HAP-1 (cell line): Measurements from ENCODE around the gene DCAF10.
"Not testable (repeated sequence)": the region's sequence is repeated elsewhere in the genome, so short reads cannot be mapped to it uniquely, and the experiment has no call there.

Experiments used
- DNase-seq, 2 experiments: peaks; one replicate each; pipeline ENCODE4 v3.0.0-alpha.2; 2016 to 2020; ENCODE audit warnings: low spot score in 2 of 2
- H3K27me3 ChIP-seq: fragments of 250-450 bp; sonication (Bioruptor Pico); 2 replicates; pipeline ENCODE4 v1.5.1; 2020; ENCODE audit warnings: low read depth, mild to moderate bottlenecking, moderate library complexity
- H3K36me3 ChIP-seq: fragments of 250-450 bp; sonication (Bioruptor Pico); replicated peaks from 2 replicates; pipeline ENCODE4 v1.5.1; 2020; ENCODE audit warnings: mild to moderate bottlenecking
- H3K4me1 ChIP-seq: fragments of 250-450 bp; sonication (Bioruptor Pico); 2 replicates; pipeline ENCODE4 v1.5.1; 2020; ENCODE audit warnings: mild to moderate bottlenecking
- H3K4me3 ChIP-seq: fragments of 250-450 bp; sonication (Bioruptor Pico); 2 replicates; pipeline ENCODE4 v1.5.1; 2020; ENCODE audit warnings: mild to moderate bottlenecking, moderate library complexity
- H3K9me3 ChIP-seq: fragments of 250-450 bp; sonication (Bioruptor Pico); 2 replicates; pipeline ENCODE4 v1.5.1; 2020; ENCODE audit warnings: mild to moderate bottlenecking, moderate library complexity
- in situ Hi-C: fragments of 300-500 bp; cut with MboI; formaldehyde crosslinking; loops from 3 replicates; pipeline ENCODE4 v1.14.3; 2020; ENCODE audit warnings: low sequenced_read_pairs, inconsistent platforms, mixed read lengths

DCAF10 gene

DNA sequence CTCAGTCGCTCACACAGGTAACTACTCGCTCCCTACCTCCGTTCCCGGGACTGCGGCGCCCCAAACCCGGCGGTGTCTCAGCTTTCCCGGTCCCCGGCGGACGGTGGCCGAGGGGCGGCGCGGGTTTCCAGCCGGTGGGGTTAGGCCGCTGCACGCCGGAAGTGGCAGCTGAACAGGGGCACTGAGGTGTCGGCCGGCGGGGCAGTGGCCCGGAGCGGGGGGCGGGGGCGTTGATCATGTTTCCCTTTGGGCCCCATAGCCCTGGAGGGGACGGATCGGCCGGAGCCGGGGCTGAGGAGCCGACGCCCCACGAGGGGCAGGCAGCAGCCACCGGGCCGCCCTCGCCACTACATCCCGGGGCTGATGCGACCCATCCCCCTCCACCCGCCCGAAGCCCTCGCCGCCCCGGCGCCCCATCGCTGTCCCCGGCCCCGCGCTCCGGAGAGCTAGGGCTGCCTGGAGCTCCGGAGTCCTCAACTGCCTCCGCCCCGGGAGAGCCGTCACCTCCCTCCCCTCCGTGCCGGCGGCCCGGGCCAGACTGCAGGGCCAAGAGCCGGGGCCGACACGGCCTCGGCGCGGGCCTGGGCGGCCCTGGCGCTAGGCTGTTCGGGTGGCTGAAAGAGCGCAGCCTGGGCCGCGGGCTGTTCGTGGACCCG is at the start of gene DCAF10:
Gene DCAF10 (plus strand): TSS at position 167 of the 656 bp plus-strand sequence. CDS start 70 bp downstream, at position 237.
- Histone ChIP-seq H3K4me1 (peaks cover 12% of the 10 kb centered on the region), H3K27me3 (no peaks in the 10 kb centered on the region), H3K9me3 (no peaks in the 10 kb centered on the region), H3K36me3 (no peaks in the 10 kb centered on the region), H3K4me3 (peak within 1 kb of the TSS; percentile 64)
- DNase-seq: peak; percentile 60 to 93
- in situ Hi-C loops: no loop called here

DNA sequence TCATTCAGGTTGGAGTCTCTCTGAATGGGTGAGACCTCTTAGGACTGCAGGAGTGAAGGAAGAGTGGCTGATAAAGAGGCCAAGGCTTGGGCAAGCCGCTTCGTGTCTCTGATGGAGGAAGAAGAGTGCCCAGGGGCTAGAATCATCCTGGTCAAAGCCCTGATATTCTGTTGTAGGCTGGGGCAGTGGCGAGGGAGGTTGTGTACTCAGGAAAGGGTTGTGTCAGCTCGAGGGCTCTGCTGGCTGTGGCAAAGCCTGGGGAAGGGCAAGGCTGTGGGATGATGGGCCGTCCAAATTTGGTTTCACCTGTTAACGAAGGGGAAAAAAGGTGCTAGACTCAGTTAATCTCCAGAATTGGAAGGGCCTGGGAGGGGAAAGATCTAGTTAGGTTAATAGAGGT is 49.4 kb upstream of the DCAF10 start:
- Histone ChIP-seq H3K36me3 (no peaks in the 10 kb centered on the region), H3K27me3 (no peaks in the 10 kb centered on the region), H3K9me3 (peaks cover 3% of the 10 kb centered on the region; the same call in 1 of the 2 replicates), H3K4me1 (peaks cover 7% of the 10 kb centered on the region; the same call in 1 of the 2 replicates), H3K4me3 (no peak overlapping the region)
- no peak for DNase-seq
- in situ Hi-C loops: loop anchor here (10.0 kb wide), 1 partner anchor 156 kb away; the partner anchor contains the start of gene TOMM5

GRCh38 chr9:37751704-37752103 is 48.9 kb upstream of the DCAF10 start:
- H3K27me3 ChIP-seq, H3K4me1 ChIP-seq, DNase-seq, H3K9me3 ChIP-seq, H3K36me3 ChIP-seq, H3K4me3 ChIP-seq: not testable (repeated sequence)
- in situ Hi-C loops: loop anchor here (10.0 kb wide), 1 partner anchor 157 kb away; the partner anchor contains the start of gene TOMM5

DNA sequence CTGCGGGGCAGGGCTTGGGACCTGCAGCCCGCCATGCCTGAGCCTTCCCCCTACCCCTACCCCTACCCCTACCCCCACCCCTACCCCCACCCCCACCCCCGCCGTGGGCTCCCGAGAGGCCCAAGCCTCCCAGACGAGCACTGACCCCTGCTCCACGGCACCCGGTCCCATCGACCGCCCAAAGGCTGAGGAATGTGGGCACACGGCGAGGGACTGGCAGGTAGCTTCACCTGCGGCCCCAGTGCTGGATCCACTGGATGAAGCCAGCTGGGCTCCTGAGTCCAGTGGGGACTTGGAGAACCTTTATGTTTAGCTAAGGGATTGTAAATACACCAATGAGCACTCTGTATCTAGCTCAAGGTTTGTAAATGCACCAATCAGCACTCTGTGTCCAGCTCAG is 48.5 kb upstream of the DCAF10 start:
- H3K4me3 ChIP-seq, H3K4me1 ChIP-seq, DNase-seq, H3K36me3 ChIP-seq, H3K27me3 ChIP-seq, H3K9me3 ChIP-seq: not testable (repeated sequence)
- in situ Hi-C loops: loop anchor here (10.0 kb wide), 1 partner anchor 157 kb away; the partner anchor contains the start of gene TOMM5

DNA sequence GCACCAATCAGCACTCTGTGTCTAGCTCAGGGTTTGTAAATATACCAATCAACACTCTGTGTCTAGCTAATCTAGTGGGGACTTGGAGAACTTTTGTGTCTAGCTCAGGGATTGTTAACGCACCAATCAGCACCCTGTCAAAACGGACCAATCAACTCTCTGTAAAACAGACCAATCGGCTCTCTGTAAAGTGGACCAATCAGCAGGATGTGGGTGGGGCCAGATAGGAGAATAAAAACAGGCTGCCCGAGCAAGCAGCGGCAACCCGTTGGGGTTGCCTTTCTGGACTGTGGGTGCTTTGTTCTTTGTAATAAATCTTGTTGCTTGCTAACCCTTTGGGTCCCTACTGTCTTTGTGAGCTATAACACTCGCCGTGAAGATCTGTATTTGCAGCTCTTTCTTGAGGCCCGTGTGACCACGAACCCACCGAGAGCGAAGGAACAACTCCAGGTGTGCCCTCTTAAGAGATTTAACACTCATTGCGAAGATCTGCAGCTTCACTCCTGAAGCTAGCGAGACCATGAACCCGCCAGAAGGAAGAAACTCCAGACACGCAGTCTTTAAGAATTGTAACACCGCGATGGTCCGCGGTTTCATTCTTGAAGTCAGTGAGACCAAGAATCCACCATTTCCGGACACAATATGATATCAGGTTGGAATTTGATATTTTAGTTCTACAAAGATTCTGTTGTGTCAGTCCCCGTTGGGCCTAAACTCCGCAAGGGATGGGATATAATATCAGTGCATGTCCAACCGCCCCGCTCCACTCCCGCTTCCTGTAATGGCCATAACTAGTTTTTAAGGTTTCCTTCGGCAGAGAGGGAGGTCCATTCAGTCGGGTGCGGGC is 47.7 kb upstream of the DCAF10 start:
- peak in 1 of 2 experiments; percentile 23 for DNase-seq
- peaks cover 7% of the 10 kb centered on the region; the same call in 1 of the 2 replicates for H3K4me1 ChIP-seq
- in situ Hi-C loops: loop anchor here (10.0 kb wide), 1 partner anchor 158 kb away; the partner anchor contains the start of gene TOMM5
- peak overlapping the region; percentile 71 for H3K4me3 ChIP-seq
- peaks cover 3% of the 10 kb centered on the region; the same call in 1 of the 2 replicates for H3K9me3 ChIP-seq
- H3K27me3 ChIP-seq: no peaks in the 10 kb centered on the region
- no peaks in the 10 kb centered on the region for H3K36me3 ChIP-seq

- Histone ChIP-seq H3K36me3 (no peaks in the 10 kb centered on the region), H3K9me3 (peaks cover 3% of the 10 kb centered on the region; the same call in 1 of the 2 replicates), H3K4me1 (peaks cover 7% of the 10 kb centered on the region; the same call in 1 of the 2 replicates), H3K27me3 (no peaks in the 10 kb centered on the region), H3K4me3 (peak within 1 kb of the TSS; percentile 71)
- DNase-seq: peak; percentile 60 to 81
- in situ Hi-C loops: loop anchor here (10.0 kb wide), 1 partner anchor 159 kb away; the partner anchor contains the start of gene TOMM5
These were observed 47.0 kb upstream of the DCAF10 start, which contains the start of gene TRMT10B for GRCh38 chr9:37753489-37754190. Gene TRMT10B (plus strand): TSS chr9:37753805. CDS start chr9:37761932, 8,127 bp downstream.

GRCh38 chr9:37758747-37759146 is 41.9 kb upstream of the DCAF10 start:
- H3K9me3 ChIP-seq: no peaks in the 10 kb centered on the region; the same call in 1 of the 2 replicates
- no peaks in the 10 kb centered on the region for H3K36me3 ChIP-seq
- in situ Hi-C loops: loop anchor here (10.0 kb wide), 1 partner anchor 164 kb away; the partner anchor contains the start of gene TOMM5
- DNase-seq: no peak
- no peaks in the 10 kb centered on the region for H3K27me3 ChIP-seq
- no peak overlapping the region for H3K4me3 ChIP-seq
- H3K4me1 ChIP-seq: peaks cover 3% of the 10 kb centered on the region; the same call in 1 of the 2 replicates

DNA sequence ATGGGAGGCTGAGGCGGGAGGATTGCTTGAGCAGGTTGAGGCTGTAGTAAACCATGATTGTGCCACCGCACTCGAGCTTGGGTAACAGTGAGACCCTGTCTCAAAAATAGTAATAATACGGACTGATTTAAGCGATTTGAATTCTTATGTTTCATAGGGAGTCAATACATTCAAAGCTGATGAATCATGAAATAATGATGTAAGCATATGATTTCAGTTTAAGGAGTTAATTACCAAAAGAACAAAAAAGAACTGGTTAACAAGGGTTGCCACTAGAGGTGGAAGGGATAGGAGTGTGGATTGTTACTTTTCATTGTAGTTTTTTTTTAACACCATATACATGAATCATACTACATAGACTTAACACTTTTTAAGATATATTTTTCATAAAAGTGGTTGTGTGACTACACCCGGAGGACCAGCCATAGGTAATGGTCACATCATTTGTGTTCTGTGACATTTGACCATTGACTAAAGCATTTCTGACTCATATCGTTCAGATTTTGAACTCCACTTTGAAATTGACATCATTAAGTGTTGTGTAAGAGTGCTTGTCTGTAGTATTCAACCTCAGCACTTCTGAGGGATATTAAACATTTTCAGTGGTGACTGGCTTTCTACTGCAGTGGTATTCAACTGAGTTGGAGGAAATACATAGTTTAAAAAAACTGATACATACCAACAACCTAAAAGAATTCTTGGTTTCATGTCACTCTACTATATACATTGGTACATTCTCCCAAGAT is 40.0 kb upstream of the DCAF10 start:
- in situ Hi-C loops: no loop called here
- H3K4me1 ChIP-seq: no peaks in the 10 kb centered on the region
- H3K36me3 ChIP-seq: peaks cover 3% of the 10 kb centered on the region; the same call in 1 of the 2 replicates
- H3K4me3 ChIP-seq: no peak overlapping the region
- H3K27me3 ChIP-seq: no peaks in the 10 kb centered on the region
- no peak for DNase-seq
- H3K9me3 ChIP-seq: no peaks in the 10 kb centered on the region; the same call in 1 of the 2 replicates

DNA sequence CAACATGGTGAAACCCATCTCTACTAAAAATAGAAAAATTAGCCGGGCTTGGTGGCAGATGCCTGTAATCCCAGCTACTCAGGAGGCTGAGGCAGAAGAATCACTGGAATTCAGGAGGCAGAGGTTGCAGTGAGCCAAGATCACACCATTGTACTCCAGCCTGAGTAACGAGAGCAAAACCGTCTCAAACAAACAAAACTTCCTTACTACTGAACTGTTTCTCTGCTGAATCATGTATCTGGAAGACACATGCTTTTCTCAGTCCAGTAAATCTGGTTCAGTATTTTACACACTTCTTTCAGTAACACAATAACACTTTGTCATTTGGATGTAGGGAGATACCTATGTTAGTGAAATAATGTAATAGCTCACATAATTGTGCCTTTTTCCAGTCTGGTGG is 39.1 kb upstream of the DCAF10 start:
- H3K36me3 ChIP-seq: peaks cover 3% of the 10 kb centered on the region; the same call in 1 of the 2 replicates
- no peak overlapping the region for H3K4me3 ChIP-seq
- H3K27me3 ChIP-seq: no peaks in the 10 kb centered on the region
- no peaks in the 10 kb centered on the region for H3K4me1 ChIP-seq
- no peak for DNase-seq
- H3K9me3 ChIP-seq: no peaks in the 10 kb centered on the region; the same call in 1 of the 2 replicates
- in situ Hi-C loops: no loop called here

DNA sequence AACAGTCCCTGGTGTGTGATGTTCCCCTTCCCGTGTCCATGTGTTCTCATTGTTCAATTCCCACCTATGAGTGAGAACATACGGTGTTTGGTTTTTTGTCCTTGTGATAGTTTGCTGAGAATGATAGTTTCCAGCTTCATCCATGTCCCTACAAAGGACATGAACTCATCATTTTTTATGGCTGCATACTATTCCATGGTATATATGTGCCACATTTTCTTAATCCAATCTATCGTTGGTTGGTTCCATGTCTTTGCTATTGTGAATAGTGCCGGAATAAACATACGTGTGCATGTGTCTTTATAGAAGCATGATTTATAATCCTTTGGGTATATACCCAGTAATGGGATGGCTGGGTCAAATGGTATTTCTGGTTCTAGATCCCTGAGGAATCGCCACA is 35.3 kb upstream of the DCAF10 start:
- H3K4me3 ChIP-seq, H3K4me1 ChIP-seq, DNase-seq, H3K27me3 ChIP-seq, H3K9me3 ChIP-seq, H3K36me3 ChIP-seq, in situ Hi-C loops: not testable (repeated sequence)

DNA sequence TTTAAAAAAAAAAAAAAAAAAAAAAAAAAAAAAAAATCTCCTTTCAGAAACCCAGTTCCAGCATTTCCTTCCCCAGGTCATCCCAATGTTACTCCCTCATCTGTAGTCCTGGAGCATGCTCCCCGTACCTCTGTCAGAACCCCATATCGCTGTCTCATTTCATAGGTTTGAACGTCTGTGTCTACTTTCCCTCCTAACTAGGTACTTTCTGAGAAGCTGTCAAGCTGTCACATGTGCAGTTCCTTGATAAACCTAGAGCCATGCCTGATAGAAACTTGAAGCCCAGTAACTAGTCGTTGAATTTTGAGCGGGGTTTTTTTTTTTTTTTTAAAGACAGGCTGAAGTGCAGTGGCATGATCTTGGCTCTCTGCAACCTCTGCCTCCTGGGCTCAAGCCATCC is 31.3 kb upstream of the DCAF10 start:
- Histone ChIP-seq H3K4me3 (no peak overlapping the region), H3K36me3 (peaks cover 17% of the 10 kb centered on the region), H3K9me3 (no peaks in the 10 kb centered on the region), H3K27me3 (no peaks in the 10 kb centered on the region), H3K4me1 (no peaks in the 10 kb centered on the region)
- no peak for DNase-seq
- in situ Hi-C loops: no loop called here

DNA sequence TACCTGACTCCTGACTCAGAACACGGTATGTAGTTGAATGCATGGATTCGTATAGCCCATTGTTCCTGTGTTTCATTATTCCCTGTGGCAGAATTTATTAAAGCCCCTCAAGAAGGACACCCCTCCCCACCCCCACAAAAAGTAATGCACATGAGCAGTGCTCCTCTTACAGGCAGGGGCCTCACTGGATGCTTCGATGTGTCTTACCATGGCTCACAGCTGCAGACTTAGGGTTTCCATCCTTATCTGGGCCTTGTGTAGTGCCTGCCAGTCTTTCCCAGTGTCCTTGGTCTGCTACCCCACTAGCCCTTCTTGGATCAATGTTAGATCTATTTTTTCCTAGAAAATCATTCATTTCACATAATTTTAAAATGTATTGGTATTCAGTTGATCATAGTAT is 30.6 kb upstream of the DCAF10 start:
- Histone ChIP-seq H3K27me3 (no peaks in the 10 kb centered on the region), H3K9me3 (no peaks in the 10 kb centered on the region), H3K4me3 (no peak overlapping the region), H3K4me1 (no peaks in the 10 kb centered on the region), H3K36me3 (peaks cover 14% of the 10 kb centered on the region)
- in situ Hi-C loops: no loop called here
- no peak for DNase-seq
